HCT116 (cell line): ENCODE data around the gene PRKCZ. TPM values are rescaled to one million over a fixed set of nuclear protein-coding genes. Genes with fewer than 3 reads are reported as not detected.

ENCODE experiments used
- ATAC-seq: fragments of 200-7000 bp; cut with Tn5 transposase; 2 replicates; pipeline ENCODE4 v1.9.1; 2020; ENCODE audit warnings: mild to moderate bottlenecking, moderate library complexity
- BruUV-seq: library from RNA; stranded (reverse); fragments of 400-500 nt; replicated peaks from 2 replicates; lab custom pipeline; 2021; lab: Mats Ljungman, UMichigan
- CTCF ChIA-PET: fragments of 300-600 bp; sonication (Branson Sonifier 250); formaldehyde crosslinking; loops from one replicate; lab custom pipeline; 2021; ENCODE audit warnings: antibody characterized with exemption; lab: Charles Lee
- POLR2A ChIA-PET: fragments of 300-600, 350-600 bp; sonication (Branson Sonifier 250); formaldehyde crosslinking; loops from one replicate; lab custom pipeline; 2021; ENCODE audit warnings: antibody characterized with exemption; lab: Charles Lee
- RAD21 ChIA-PET, 2 experiments: fragments of 300-600 bp; sonication (Branson Sonifier 250); formaldehyde crosslinking; loops; one replicate each; lab custom pipeline; 2023; ENCODE audit warnings: low total read pairs in 2 of 2; ENCODE audit not compliant: uncharacterized antibody in 2 of 2, unreplicated experiment in 2 of 2, low non-redundant PET in 1 of 2; lab: Charles Lee
- DNase-seq: peaks from one replicate; pipeline ENCODE4 v3.0.0-alpha.2; 2010; ENCODE audit warnings: low read depth, low spot score
- H2AFZ ChIP-seq: fragments of 200-600 bp; shearing (Covaris generic), sonication (generic); 2 replicates; pipeline ENCODE4 v1.6.1; 2017; ENCODE audit warnings: low read depth, mixed run types, mixed read lengths, antibody characterized with exemption, low read length; ENCODE audit not compliant: poor library complexity, severe bottlenecking
- H3K27ac ChIP-seq: 2 replicates; pipeline ENCODE4 v1.5.1; 2012; ENCODE audit warnings: low read depth, low read length
- H3K27me3 ChIP-seq: fragments of 200-600 bp; sonication (generic); 2 replicates; pipeline ENCODE4 v1.6.1; 2016; ENCODE audit warnings: mixed run types, low read length, mixed read lengths; ENCODE audit not compliant: insufficient read depth
- H3K36me3 ChIP-seq, 2 experiments: fragments of 200-500 bp in 1 of 2; fragments of 200-600 bp in 1 of 2; sonication (Bioruptor generic) in 1 of 2; sonication (generic) in 1 of 2; 2 replicates each; pipeline versions ENCODE4 v1.5.1 to v1.6.1; 2014 to 2016; ENCODE audit warnings: low read length in 2 of 2, inconsistent platforms in 1 of 2, mixed read lengths in 1 of 2, mixed run types in 1 of 2; ENCODE audit not compliant: insufficient read depth in 2 of 2, control insufficient read depth in 1 of 2
- H3K4me1 ChIP-seq, 2 experiments: fragments of 200-600 bp in 1 of 2; sonication (generic) in 1 of 2; 2 replicates each; pipeline versions ENCODE4 v1.5.1 to v1.6.1; 2012 to 2017; ENCODE audit warnings: low read length in 2 of 2, inconsistent platforms in 1 of 2, mild to moderate bottlenecking in 1 of 2, mixed read lengths in 1 of 2, mixed run types in 1 of 2, moderate library complexity in 1 of 2; ENCODE audit not compliant: insufficient read depth in 2 of 2, control insufficient read depth in 1 of 2
- H3K4me2 ChIP-seq: fragments of 200-600 bp; sonication (generic); 2 replicates; pipeline ENCODE4 v1.6.1; 2017; ENCODE audit warnings: mixed run types, low read length, mixed read lengths
- H3K4me3 ChIP-seq, 2 experiments: fragments of 200-600 bp in 1 of 2; sonication (generic) in 1 of 2; replicated peaks in 1 of 2; 2 replicates each; pipeline ENCODE4 v1.5.1; 2011 to 2016; ENCODE audit warnings: low read length in 2 of 2, control low read depth in 1 of 2, low read depth in 1 of 2, mild to moderate bottlenecking in 1 of 2, mixed read lengths in 1 of 2, mixed run types in 1 of 2
- H3K79me2 ChIP-seq: fragments of 200-600 bp; sonication (generic); 2 replicates; pipeline ENCODE4 v1.6.1; 2017; ENCODE audit warnings: mild to moderate bottlenecking, mixed run types, low read length, moderate library complexity, mixed read lengths; ENCODE audit not compliant: insufficient read depth
- H3K9ac ChIP-seq: fragments of 200-600 bp; sonication (generic); 2 replicates; pipeline ENCODE4 v1.6.1; 2016; ENCODE audit warnings: low read length, mixed read lengths
- H3K9me2 ChIP-seq: fragments of 200-600 bp; sonication (generic), shearing (Covaris generic); 2 replicates; pipeline ENCODE4 v1.6.1; 2017; ENCODE audit warnings: mixed run types, mild to moderate bottlenecking, moderate library complexity; ENCODE audit not compliant: insufficient read depth
- H3K9me3 ChIP-seq, 2 experiments: fragments of 200-500 bp in 1 of 2; fragments of 200-600 bp in 1 of 2; sonication (Bioruptor generic) in 1 of 2; sonication (generic) in 1 of 2; 2 replicates each; pipeline ENCODE4 v1.6.1; 2014 to 2017; ENCODE audit warnings: low read length in 2 of 2, mixed read lengths in 2 of 2, inconsistent platforms in 1 of 2, low read depth in 1 of 2, mild to moderate bottlenecking in 1 of 2, mixed run types in 1 of 2, moderate library complexity in 1 of 2; ENCODE audit not compliant: control insufficient read depth in 1 of 2, insufficient read depth in 1 of 2
- H4K20me1 ChIP-seq: fragments of 200-600 bp; sonication (generic), shearing (Covaris generic); 2 replicates; pipeline ENCODE4 v1.6.1; 2017; ENCODE audit warnings: mixed run types, mild to moderate bottlenecking, moderate library complexity; ENCODE audit not compliant: insufficient read depth
- ATF3 ChIP-seq: IDR thresholded peaks from 2 replicates; pipeline ENCODE4 v1.6.1; 2012
- CTCF ChIP-seq, 3 experiments: fragments of 200-600 bp in 1 of 3; sonication (generic) in 1 of 3; IDR thresholded peaks in 2 of 3; conservative IDR thresholded peaks in 1 of 3; 2 replicates each; pipeline ENCODE4 v1.5.1; 2012 to 2017; ENCODE audit warnings: low read depth in 2 of 3, low read length in 2 of 3, antibody characterized with exemption in 1 of 3, borderline replicate concordance in 1 of 3, control low read depth in 1 of 3, mild to moderate bottlenecking in 1 of 3, mixed read lengths in 1 of 3, mixed run types in 1 of 3, moderate library complexity in 1 of 3; ENCODE audit not compliant: insufficient read depth in 1 of 3
- EGR1 ChIP-seq: IDR thresholded peaks from 2 replicates; pipeline ENCODE4 v1.6.1; 2012; ENCODE audit warnings: low read depth
- ELF1 ChIP-seq: IDR thresholded peaks from 2 replicates; pipeline ENCODE4 v1.6.1; 2012; ENCODE audit warnings: low read depth, borderline replicate concordance
- FOSL1 ChIP-seq: IDR thresholded peaks from 2 replicates; pipeline ENCODE4 v1.6.1; 2012; ENCODE audit warnings: low read depth
- JUND ChIP-seq: IDR thresholded peaks from 2 replicates; pipeline ENCODE4 v1.6.1; 2012
- MAX ChIP-seq: IDR thresholded peaks from 2 replicates; pipeline ENCODE4 v1.6.1; 2012
- TCF7L2 ChIP-seq: IDR thresholded peaks from 2 replicates; pipeline ENCODE4 v1.7.0; 2011; ENCODE audit warnings: borderline replicate concordance, inconsistent platforms; ENCODE audit not compliant: insufficient read depth, insufficient read length; ENCODE audit errors: extremely low read depth
- ZFX ChIP-seq: fragments of 450-650 bp; IDR thresholded peaks from 2 replicates; pipeline ENCODE4 v1.6.1; 2017
- ZNF274 ChIP-seq: fragments of 200-500 bp; sonication (Bioruptor generic); IDR thresholded peaks from 2 replicates; pipeline ENCODE4 v1.6.1; 2014; ENCODE audit warnings: mild to moderate bottlenecking, low read depth, low read length, inconsistent platforms
- intact Hi-C: fragments of 100-400 bp; cut with micrococcal nuclease; formaldehyde crosslinking; loops from 2 replicates; pipeline ENCODE4 v1.10.0; 2022
- total RNA-seq: library from RNA; stranded (reverse); gene quantifications from one replicate; pipeline ENCODE4 v1.2.1, GENCODE V29; 2021; ENCODE audit not compliant: unreplicated experiment

The PRKCZ gene
- total RNA-seq, 1 experiment from 2014 or later, result 46.8 TPM

GRCh38 chr1:2093055-2093454 is 42.8 kb downstream of the PRKCZ start:
- no peaks in the 10 kb centered on the region for H4K20me1 ChIP-seq
- no peak for DNase-seq
- H3K9me2 ChIP-seq, result no peaks in the 10 kb centered on the region
- RAD21 ChIA-PET, result no interaction called here
- H2AFZ ChIP-seq, result no peak overlapping the region
- TF ChIP-seq ZNF274 (no peak), ELF1 (no peak), MAX (no peak), ZFX (no peak), FOSL1 (no peak), TCF7L2 (no peak), CTCF (IDR thresholded peaks at IDR 0.05 in 2 of 3, conservative IDR thresholded peaks at IDR 0.05 in 1 of 3; ENCODE audit: borderline replicate concordance in 1 of 3, insufficient read depth in 1 of 3, low read depth in 2 of 3, low read length in 2 of 3) (no peak), ATF3 (no peak), EGR1 (no peak), JUND (no peak)
- no TSS peak for BruUV-seq
- H3K4me2 ChIP-seq, result no peak overlapping the region
- H3K9ac ChIP-seq, result no peak overlapping the region
- no peaks in the 10 kb centered on the region for H3K27me3 ChIP-seq
- no peak overlapping the region for H3K4me3 ChIP-seq
- peaks cover 12 to 17% of the 10 kb centered on the region in 2 experiments; a peak in 2 of 4 replicates for H3K9me3 ChIP-seq
- ATAC-seq, result no peak
- no peaks in the 10 kb centered on the region for H3K79me2 ChIP-seq
- POLR2A ChIA-PET, result no interaction called here
- H3K36me3 ChIP-seq, result no peaks in the 10 kb centered on the region
- H3K27ac ChIP-seq, result no peak overlapping the region
- H3K4me1 ChIP-seq, result peaks cover 0 to 7% of the 10 kb centered on the region in 2 experiments; a peak in 1 of 4 replicates
- CTCF ChIA-PET, result interaction anchor here (0.9 to 1.1 kb wide), 2 partner anchors 16 to 46 kb away, joined by 3 read pairs; no protein-coding TSS in a partner anchor
- intact Hi-C loops, result no loop called here
